Spleen (tissue), 11 donors: ENCODE results near the gene BLZF1. TPM values are rescaled to one million over a fixed set of nuclear protein-coding genes. Genes with fewer than 3 reads are reported as not detected.
"Not testable (repeated sequence)": the region's sequence is repeated elsewhere in the genome, so short reads cannot be mapped to it uniquely, and the experiment has no call there.

Experiments
- DNase-seq: peaks from one replicate; pipeline ENCODE4 v3.0.0-alpha.2; 2020
- H3K27ac ChIP-seq, 8 donors: fragments of 200-600 bp; sonication (generic) in 7 of 8; 1 replicate in 4 of 8; 2 replicates in 4 of 8; pipeline versions ENCODE4 v1.5.0 to v1.8.0; 2016 to 2021; ENCODE audit warnings: inconsistent platforms in 4 of 8, mild to moderate bottlenecking in 4 of 8, moderate library complexity in 1 of 8
- H3K27me3 ChIP-seq, 7 donors: fragments of 200-600 bp; sonication (generic) in 6 of 7; replicated peaks in 1 of 7; 1 replicate in 4 of 7; 2 replicates in 3 of 7; pipeline versions ENCODE4 v1.5.0 to v1.8.0; 2016 to 2021; ENCODE audit warnings: inconsistent platforms in 3 of 7, mild to moderate bottlenecking in 1 of 7
- H3K36me3 ChIP-seq, 6 donors: fragments of 200-600 bp; sonication (generic) in 5 of 6; 1 replicate in 4 of 6; 2 replicates in 2 of 6; pipeline versions ENCODE4 v1.5.0 to v1.8.0; 2016 to 2021; ENCODE audit warnings: inconsistent platforms in 2 of 6
- H3K4me1 ChIP-seq, 6 donors: fragments of 200-600 bp; sonication (generic) in 5 of 6; 1 replicate in 3 of 6; 2 replicates in 3 of 6; pipeline versions ENCODE4 v1.5.0 to v1.8.0; 2016 to 2021; ENCODE audit warnings: inconsistent platforms in 3 of 6
- H3K4me3 ChIP-seq, 8 donors: fragments of 200-600 bp; sonication (generic) in 7 of 8; 1 replicate in 4 of 8; 2 replicates in 4 of 8; pipeline versions ENCODE4 v1.5.0 to v1.8.0; 2016 to 2021; ENCODE audit warnings: inconsistent platforms in 4 of 8, mild to moderate bottlenecking in 4 of 8, moderate library complexity in 2 of 8
- H3K9me3 ChIP-seq, 8 donors: fragments of 200-600 bp; sonication (generic) in 7 of 8; 1 replicate in 4 of 8; 2 replicates in 4 of 8; pipeline versions ENCODE4 v1.5.0 to v1.8.0; 2016 to 2021; ENCODE audit warnings: inconsistent platforms in 4 of 8
- POLR2A ChIP-seq, 3 donors: fragments of 450-650 bp; IDR thresholded peaks; one replicate each; pipeline ENCODE4 v1.5.1; 2017; ENCODE audit warnings: antibody characterized with exemption in 3 of 3, mild to moderate bottlenecking in 1 of 3
- POLR2AphosphoS5 ChIP-seq, 3 donors: sonication (generic); formaldehyde crosslinking; IDR thresholded peaks; one replicate each; pipeline ENCODE4 v1.5.1; 2017; ENCODE audit warnings: antibody characterized with exemption in 3 of 3
- WGBS, 5 donors: extraction: QIAGEN DNeasy Blood & Tissue Kit in 3 of 5; methylation state at CpG; one replicate each; pipeline versions ENCODE4 v1.1.5 to v1.1.7; 2013 to 2018; 5-methylcytosine and 5-hydroxymethylcytosine counted together
- intact Hi-C: fragments of 100-400 bp; cut with DNase I; formaldehyde crosslinking; loops from one replicate; pipeline ENCODE4 v1.15.0; 2023; ENCODE audit warnings: low total_unique reads
- polyA plus RNA-seq, 3 donors: library from polyadenylated mRNA; stranded (reverse); fragments of 200-250 nt; gene quantifications; one replicate each; pipeline ENCODE4 v1.2.1, GENCODE V29; 2013
- total RNA-seq, 7 donors: library from RNA; depleted of rRNA in 3 of 7; stranded (reverse); fragments of >200 nt in 3 of 7; fragmentation: NEBNext Ultra II Directional in 4 of 7; extraction: Animal tissue kit (Norgen Biotek cat#: 25700) in 4 of 7; gene quantifications; one replicate each; pipeline versions ENCODE4 v1.1.0 to v1.2.1, GENCODE V29; 2016 to 2021
- TF ChIP-seq, protein P1 (sequence below), 11 experiments: fragments of 200-600 bp in 7 of 11; fragments of 450-650 bp in 4 of 11; sonication (generic) in 4 of 11; IDR thresholded peaks in 8 of 11; conservative IDR thresholded peaks in 3 of 11; 1 replicate in 7 of 11; 2 replicates in 4 of 11; pipeline versions ENCODE4 v1.4.0 to v1.8.0; 2016 to 2021; ENCODE audit warnings: antibody characterized with exemption in 11 of 11, inconsistent platforms in 4 of 11, mild to moderate bottlenecking in 1 of 11
- donor health status: healthy with polysubstance abuse.
- donor health status: DM: no; HTN: no; CAD: no; lungs with moderate emphysema.
- donor health status: DM: no; HTN: no; CAD: no.
- donor health status: Bipolar disorder and iron deficiency.
- donor health status: healthy.
- donor health status: DM: no; HTN: no; CAD: no.
- donor health status: DM: yes; HTN: yes; CAD: no.

BLZF1 gene
- total and polyA plus RNA-seq, 10 donors, result 5.6 to 33.8 (median 21.8) TPM

DNA sequence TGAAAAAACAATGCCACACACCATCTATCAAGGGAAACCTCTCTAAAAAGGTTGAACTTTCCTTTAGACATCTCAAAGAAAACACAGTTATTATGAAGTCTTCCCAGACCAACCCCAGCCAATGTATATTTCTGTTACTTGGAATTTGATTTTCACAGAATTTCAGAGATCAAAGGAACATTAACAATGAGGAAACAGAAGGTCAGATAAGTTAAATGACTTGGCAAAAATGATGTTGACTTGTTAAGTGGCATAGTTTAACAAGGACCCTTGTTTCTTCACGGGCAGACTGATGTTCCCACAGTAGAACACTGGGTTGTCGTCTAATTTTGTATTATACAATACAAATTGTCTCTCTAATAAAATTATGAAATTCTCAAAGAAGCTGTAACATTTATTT lies 29.4 kb upstream of the BLZF1 start:
- Histone ChIP-seq H3K9me3 (peaks cover 0 to 14% (median 2%) of the 10 kb centered on the region in 8 donors), H3K4me3 (no peak overlapping the region), H3K4me1 (no peaks in the 10 kb centered on the region), H3K27me3 (no peaks in the 10 kb centered on the region), H3K27ac (no peak overlapping the region), H3K36me3 (peaks cover 0 to 11% (median 0%) of the 10 kb centered on the region in 6 donors)
- WGBS, 5 donors, result 28 to 54% (median 30%) methylated on average over 2 of the region's 2 CpGs
- intact Hi-C loops, result no loop called here
- TF ChIP-seq, protein P1, sequence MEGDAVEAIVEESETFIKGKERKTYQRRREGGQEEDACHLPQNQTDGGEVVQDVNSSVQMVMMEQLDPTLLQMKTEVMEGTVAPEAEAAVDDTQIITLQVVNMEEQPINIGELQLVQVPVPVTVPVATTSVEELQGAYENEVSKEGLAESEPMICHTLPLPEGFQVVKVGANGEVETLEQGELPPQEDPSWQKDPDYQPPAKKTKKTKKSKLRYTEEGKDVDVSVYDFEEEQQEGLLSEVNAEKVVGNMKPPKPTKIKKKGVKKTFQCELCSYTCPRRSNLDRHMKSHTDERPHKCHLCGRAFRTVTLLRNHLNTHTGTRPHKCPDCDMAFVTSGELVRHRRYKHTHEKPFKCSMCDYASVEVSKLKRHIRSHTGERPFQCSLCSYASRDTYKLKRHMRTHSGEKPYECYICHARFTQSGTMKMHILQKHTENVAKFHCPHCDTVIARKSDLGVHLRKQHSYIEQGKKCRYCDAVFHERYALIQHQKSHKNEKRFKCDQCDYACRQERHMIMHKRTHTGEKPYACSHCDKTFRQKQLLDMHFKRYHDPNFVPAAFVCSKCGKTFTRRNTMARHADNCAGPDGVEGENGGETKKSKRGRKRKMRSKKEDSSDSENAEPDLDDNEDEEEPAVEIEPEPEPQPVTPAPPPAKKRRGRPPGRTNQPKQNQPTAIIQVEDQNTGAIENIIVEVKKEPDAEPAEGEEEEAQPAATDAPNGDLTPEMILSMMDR (IDR thresholded peaks at IDR 0.05 in 8 of 11, conservative IDR thresholded peaks at IDR 0.05 in 3 of 11), result no peak
- no peak for TF ChIP-seq POLR2A (IDR thresholded peaks at IDR 0.05)
- no peak for DNase-seq

DNA sequence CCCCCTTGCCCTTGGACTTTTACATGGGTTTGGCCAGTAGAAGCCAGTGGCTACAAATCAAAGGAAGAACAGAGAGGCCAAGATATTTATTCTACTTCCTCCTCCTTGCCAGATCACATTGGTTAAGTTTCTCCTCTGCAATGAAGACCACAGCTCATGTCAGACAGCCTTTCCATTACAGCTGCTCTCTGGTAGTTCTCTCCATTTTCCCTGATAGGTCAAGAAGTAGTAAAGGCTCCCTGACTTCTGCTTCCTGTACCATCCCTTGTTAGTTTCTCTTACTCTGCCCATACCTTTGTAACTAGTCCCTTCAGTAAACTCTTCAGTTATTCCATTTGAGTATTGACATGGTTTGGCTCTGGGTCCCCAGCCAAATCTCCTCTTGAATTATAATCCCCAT lies 28.2 kb upstream of the BLZF1 start:
- H3K27me3 ChIP-seq, result no peaks in the 10 kb centered on the region
- DNase-seq, result no peak
- intact Hi-C loops, result no loop called here
- H3K27ac ChIP-seq, result no peak overlapping the region
- TF ChIP-seq, protein P1 (IDR thresholded peaks at IDR 0.05 in 8 of 11, conservative IDR thresholded peaks at IDR 0.05 in 3 of 11), result no peak
- no peak for TF ChIP-seq POLR2AphosphoS5 (IDR thresholded peaks at IDR 0.05)
- TF ChIP-seq POLR2A (IDR thresholded peaks at IDR 0.05), result no peak
- peaks cover 0 to 13% (median 2%) of the 10 kb centered on the region in 8 donors for H3K9me3 ChIP-seq
- H3K4me3 ChIP-seq, result no peak overlapping the region
- peaks cover 0 to 11% (median 0%) of the 10 kb centered on the region in 6 donors for H3K36me3 ChIP-seq
- no peaks in the 10 kb centered on the region for H3K4me1 ChIP-seq

DNA sequence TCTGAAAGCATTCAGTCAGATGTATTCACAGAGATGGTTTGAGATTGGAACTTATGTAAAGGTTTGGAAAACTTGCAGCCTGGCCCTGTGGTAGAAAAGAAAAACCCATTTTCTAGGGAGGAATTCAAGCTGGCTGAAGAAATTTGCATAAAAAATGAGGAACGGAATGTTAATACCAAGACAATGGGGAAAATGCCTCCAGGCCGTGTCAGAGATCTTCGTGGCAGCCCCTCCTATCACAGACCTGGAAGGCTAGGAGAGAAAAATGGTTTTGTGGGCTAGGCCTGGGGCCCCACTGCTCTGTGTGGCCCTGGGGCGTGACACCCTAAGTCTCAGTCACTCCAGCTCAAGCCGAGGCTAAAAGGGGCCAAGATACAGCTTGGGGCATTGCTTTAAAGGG lies 27.1 kb upstream of the BLZF1 start:
- DNase-seq, result no peak
- no peak overlapping the region for H3K4me3 ChIP-seq
- H3K27ac ChIP-seq, result no peak overlapping the region
- peaks cover 0 to 6% (median 0%) of the 10 kb centered on the region in 6 donors for H3K36me3 ChIP-seq
- intact Hi-C loops, result no loop called here
- H3K4me1 ChIP-seq, result no peaks in the 10 kb centered on the region
- H3K27me3 ChIP-seq, result no peaks in the 10 kb centered on the region
- 71 to 95% (median 84%) methylated on average over 5 of the region's 5 CpGs for WGBS, 5 donors
- H3K9me3 ChIP-seq, result peaks cover 0 to 7% (median 0%) of the 10 kb centered on the region in 8 donors
- TF ChIP-seq POLR2A (IDR thresholded peaks at IDR 0.05), result no peak
- no peak for TF ChIP-seq POLR2AphosphoS5 (IDR thresholded peaks at IDR 0.05)
- TF ChIP-seq, protein P1 (IDR thresholded peaks at IDR 0.05 in 8 of 11, conservative IDR thresholded peaks at IDR 0.05 in 3 of 11), result no peak

DNA sequence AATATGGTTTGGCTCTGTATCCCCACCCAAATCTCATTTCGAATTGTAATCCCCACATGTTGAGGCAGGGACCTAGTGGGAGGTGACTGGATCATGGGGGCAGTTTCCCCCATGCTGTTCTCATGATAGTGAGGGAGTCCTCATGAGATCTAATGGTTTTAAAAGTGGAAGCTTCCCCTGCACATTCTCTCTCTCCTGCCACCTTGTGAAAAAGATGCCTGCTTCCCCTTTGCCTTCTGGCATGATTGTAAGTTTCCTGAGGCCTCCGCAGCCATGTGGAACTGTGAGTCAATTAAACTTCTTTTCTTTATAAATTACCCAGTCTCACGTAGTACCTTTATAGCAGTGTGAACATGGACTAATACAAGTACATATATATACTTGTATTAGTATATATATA lies 25.9 kb upstream of the BLZF1 start:
- intact Hi-C loops, H3K27me3 ChIP-seq, H3K4me3 ChIP-seq, H3K4me1 ChIP-seq, H3K36me3 ChIP-seq, DNase-seq, H3K9me3 ChIP-seq, H3K27ac ChIP-seq: not testable (repeated sequence)
- WGBS, 5 donors, result 63 to 78% (median 71%) methylated on average over 3 of the region's 3 CpGs

DNA sequence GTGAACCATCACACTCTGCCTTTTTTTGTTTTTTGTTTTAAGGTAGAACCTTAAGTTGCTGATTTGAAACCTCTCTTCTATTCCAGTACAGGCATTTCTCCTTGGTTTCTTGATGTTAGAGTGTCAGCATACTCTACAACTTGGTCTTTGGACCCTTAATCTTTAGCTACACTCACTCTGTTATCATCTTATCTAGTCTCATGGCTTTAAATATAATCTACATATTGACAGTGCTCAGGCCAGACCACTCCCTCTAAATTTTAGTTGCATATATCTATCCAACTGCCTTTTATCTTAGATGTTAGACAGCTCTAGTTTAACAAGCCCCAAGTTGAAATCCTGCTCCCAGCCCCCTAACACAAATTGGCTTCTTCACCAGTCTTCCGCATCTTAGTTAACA lies 22.5 kb upstream of the BLZF1 start:
- H3K36me3 ChIP-seq, result no peaks in the 10 kb centered on the region
- TF ChIP-seq POLR2AphosphoS5 (IDR thresholded peaks at IDR 0.05) (no peak), POLR2A (IDR thresholded peaks at IDR 0.05) (no peak)
- TF ChIP-seq, protein P1 (IDR thresholded peaks at IDR 0.05 in 8 of 11, conservative IDR thresholded peaks at IDR 0.05 in 3 of 11), result no peak
- no peak overlapping the region for H3K4me3 ChIP-seq
- no peaks in the 10 kb centered on the region for H3K27me3 ChIP-seq
- DNase-seq, result no peak
- intact Hi-C loops, result loop anchor here (5.0 kb wide), 2 partner anchors 743 to 1003 kb away; no protein-coding TSS in a partner anchor
- H3K4me1 ChIP-seq, result peaks cover 0 to 11% (median 0%) of the 10 kb centered on the region in 6 donors
- H3K27ac ChIP-seq, result no peak overlapping the region
- H3K9me3 ChIP-seq, result no peaks in the 10 kb centered on the region
- WGBS, 5 donors, result 93 to 100% (median 98%) methylated on average over 1 of the region's 1 CpG
